GM04504 (cell line): Measurements from ENCODE around the gene CLIC5.

ENCODE experiments used
- DNase-seq: peaks from one replicate; pipeline ENCODE4 v3.0.0-alpha.2; 2012; ENCODE audit warnings: low read depth

CLIC5 gene

GRCh38 chr6:46035242-46035641 is 19.6 kb upstream of the CLIC5 start:
- DNase-seq: no peak

GRCh38 chr6:46032110-46032998 is 16.7 kb upstream of the CLIC5 start:
- no peak for DNase-seq

- no peak for DNase-seq
Measured at GRCh38 chr6:46029602-46030001, 13.9 kb upstream of the CLIC5 start.

- no peak for DNase-seq
Measured at GRCh38 chr6:46026307-46026706, 10.6 kb upstream of the CLIC5 start.

- no peak for DNase-seq
Measured at GRCh38 chr6:46025573-46025972, 9.9 kb upstream of the CLIC5 start.

- no peak for DNase-seq
Measured at GRCh38 chr6:46024124-46024769, 8.6 kb upstream of the CLIC5 start.

- no peak for DNase-seq
Measured at GRCh38 chr6:46023216-46023915, 7.7 kb upstream of the CLIC5 start.

GRCh38 chr6:46022106-46022948 is 6.7 kb upstream of the CLIC5 start:
- no peak for DNase-seq

GRCh38 chr6:46017726-46018125 is 2.1 kb upstream of the CLIC5 start:
- no peak for DNase-seq

GRCh38 chr6:46016063-46016608 is 476 bp upstream of the CLIC5 start:
- no peak for DNase-seq

- no peak for DNase-seq
Measured at GRCh38 chr6:46014511-46015118, 1.0 kb downstream of the CLIC5 start.

- no peak for DNase-seq
Measured at GRCh38 chr6:46014046-46014445, 1.6 kb downstream of the CLIC5 start.

- DNase-seq: no peak
Measured at GRCh38 chr6:46013639-46014038, 2.0 kb downstream of the CLIC5 start.

GRCh38 chr6:46012834-46013233 is 2.8 kb downstream of the CLIC5 start:
- no peak for DNase-seq

GRCh38 chr6:46011188-46012085 is 4.2 kb downstream of the CLIC5 start:
- no peak for DNase-seq

- no peak for DNase-seq
Measured at GRCh38 chr6:46010771-46011170, 4.9 kb downstream of the CLIC5 start.

- DNase-seq: no peak
Measured at GRCh38 chr6:46010270-46010669, 5.4 kb downstream of the CLIC5 start.

- DNase-seq: no peak
Measured at GRCh38 chr6:46002264-46002663, 13.4 kb downstream of the CLIC5 start.

- DNase-seq: no peak
Measured at GRCh38 chr6:46000905-46001304, 14.8 kb downstream of the CLIC5 start.

- no peak for DNase-seq
Measured at GRCh38 chr6:45998524-45998923, 17.1 kb downstream of the CLIC5 start.
